Fibroblast of lung (primary cell): ENCODE results near the gene REPS1.

Experiments
- CTCF ChIP-seq, 2 donors: IDR thresholded peaks in 1 of 2; conservative IDR thresholded peaks in 1 of 2; 1 replicate in 1 of 2; 2 replicates in 1 of 2; pipeline ENCODE4 v1.5.1; 2011 to 2012; ENCODE audit warnings: low read length in 2 of 2, control low read depth in 1 of 2, inconsistent platforms in 1 of 2, low read depth in 1 of 2, mild to moderate bottlenecking in 1 of 2
- EZH2 ChIP-seq: IDR thresholded peaks from 2 replicates; pipeline ENCODE4 v1.5.1; 2012; ENCODE audit warnings: low read length, control low read depth, mild to moderate bottlenecking; ENCODE audit errors: missing control alignments

- TF ChIP-seq CTCF (conservative IDR thresholded peaks at IDR 0.05 in 1 of 2, IDR thresholded peaks at IDR 0.05 in 1 of 2; ENCODE audit: low read depth in 1 of 2, low read length in 2 of 2): no peak
- no peak for TF ChIP-seq EZH2
Observed at GRCh38 chr6:138920906-138921305, 67.1 kb downstream of the REPS1 start.
